HepG2 (cell line): ENCODE measurements around the gene LENG1. TPM values are rescaled to one million over a fixed set of nuclear protein-coding genes. Genes with fewer than 3 reads are reported as not detected.

Experiments used
- ASH2L ChIP-seq: fragments of 300-600, 200-600 bp; sonication (generic); IDR thresholded peaks from 2 replicates; pipeline ENCODE4 v1.7.0; 2017; ENCODE audit warnings: low read depth, mild to moderate bottlenecking, moderate library complexity, mixed read lengths, low read length; ENCODE audit not compliant: insufficient read length
- FOXA3 ChIP-seq: IDR thresholded peaks from 2 replicates; pipeline ENCODE4 v1.6.1; 2016; ENCODE audit warnings: missing genetic modification reagents, missing compliant biosample characterization
- GTF3A ChIP-seq: sonication (generic); formaldehyde crosslinking; conservative IDR thresholded peaks from 2 replicates; pipeline ENCODE4 v1.4.0; 2020; ENCODE audit warnings: mild to moderate bottlenecking, missing genetic modification reagents
- HNF4A ChIP-seq: sonication (generic); formaldehyde crosslinking; IDR thresholded peaks from 2 replicates; pipeline ENCODE4 v1.4.0; 2020; ENCODE audit warnings: missing genetic modification reagents
- HNRNPL ChIP-seq: fragments of 200-400 bp; formaldehyde crosslinking; IDR thresholded peaks from 2 replicates; pipeline ENCODE4 v1.6.1; 2017; ENCODE audit warnings: mild to moderate bottlenecking, low read depth, low read length
- KDM5A ChIP-seq: fragments of 200-600 bp; sonication (generic); IDR thresholded peaks from 2 replicates; pipeline ENCODE4 v1.7.0; 2018; ENCODE audit warnings: antibody characterized with exemption, mild to moderate bottlenecking, low read length, borderline replicate concordance
- PHB2 ChIP-seq: fragments of 450-650 bp; IDR thresholded peaks from 2 replicates; pipeline ENCODE4 v1.6.1; 2018; ENCODE audit not compliant: partially characterized antibody
- POLR2A ChIP-seq, 2 experiments: IDR thresholded peaks; 2 replicates each; pipeline ENCODE4 v1.6.1; 2011; ENCODE audit warnings: low read depth in 2 of 2, low read length in 2 of 2, mild to moderate bottlenecking in 1 of 2, moderate library complexity in 1 of 2; ENCODE audit not compliant: insufficient read depth in 1 of 2
- RCOR2 ChIP-seq: IDR thresholded peaks from 2 replicates; pipeline ENCODE4 v1.6.1; 2016; ENCODE audit warnings: missing biosample characterization, missing genetic modification reagents
- SMAD1 ChIP-seq: sonication (generic); formaldehyde crosslinking; IDR thresholded peaks from 2 replicates; pipeline ENCODE4 v1.4.0; 2020; ENCODE audit warnings: missing genetic modification reagents, low read depth, mild to moderate bottlenecking, borderline replicate concordance
- SMARCE1 ChIP-seq: fragments of 450-650 bp; IDR thresholded peaks from 2 replicates; pipeline ENCODE4 v1.6.1; 2017; ENCODE audit warnings: borderline replicate concordance
- SP1 ChIP-seq, 2 experiments: fragments of 450-650 bp in 1 of 2; sonication (generic) in 1 of 2; formaldehyde crosslinking in 1 of 2; IDR thresholded peaks; 2 replicates each; pipeline versions ENCODE4 v1.4.0 to v1.6.1; 2016 to 2020; ENCODE audit warnings: missing genetic modification reagents in 1 of 2
- TCF7L2 ChIP-seq: IDR thresholded peaks from 2 replicates; pipeline ENCODE4 v1.6.1; 2011; ENCODE audit warnings: mild to moderate bottlenecking, low read depth, low read length, moderate library complexity
- THAP11 ChIP-seq: IDR thresholded peaks from 2 replicates; pipeline ENCODE4 v1.6.1; 2016; ENCODE audit warnings: missing biosample characterization, missing genetic modification reagents
- ZBTB7B ChIP-seq: sonication (generic); formaldehyde crosslinking; IDR thresholded peaks from 2 replicates; pipeline ENCODE4 v1.4.0; 2020; ENCODE audit warnings: missing genetic modification reagents
- ZNF20 ChIP-seq: sonication (generic); formaldehyde crosslinking; IDR thresholded peaks from 2 replicates; pipeline ENCODE4 v1.4.0; 2020; ENCODE audit warnings: mild to moderate bottlenecking, moderate library complexity, missing genetic modification reagents
- ZNF263 ChIP-seq: sonication (generic); formaldehyde crosslinking; IDR thresholded peaks from 2 replicates; pipeline ENCODE4 v1.4.0; 2020; ENCODE audit warnings: missing genetic modification reagents
- ZNF326 ChIP-seq: sonication (generic); formaldehyde crosslinking; IDR thresholded peaks from 2 replicates; pipeline ENCODE4 v1.4.0; 2020; ENCODE audit warnings: missing genetic modification reagents, borderline replicate concordance
- ZNF746 ChIP-seq: sonication (generic); formaldehyde crosslinking; IDR thresholded peaks from 2 replicates; pipeline ENCODE4 v1.8.0; 2022; ENCODE audit warnings: mild to moderate bottlenecking, missing genetic modification reagents
- polyA plus RNA-seq, 8 experiments: library from polyadenylated mRNA; depleted of rRNA in 3 of 8; stranded (reverse) in 7 of 8; unstranded in 1 of 8; fragments of >200 nt; fragmentation: Illumina TruSeq in 4 of 8; extraction: Trizol in 4 of 8; gene quantifications; 2 replicates each; pipeline versions ENCODE4 v1.2.1 to v1.2.3, GENCODE V29; 2011 to 2016; ENCODE audit warnings: low read depth in 4 of 8, missing spikeins in 1 of 8, mixed read lengths in 1 of 8; ENCODE audit not compliant: insufficient read depth in 1 of 8
- total RNA-seq, 5 experiments: library from RNA; depleted of rRNA; stranded (reverse); fragments of >200 nt; fragmentation: Illumina TruSeq; extraction: Trizol; gene quantifications; 2 replicates each; pipeline ENCODE4 v1.2.3, GENCODE V29; 2016; ENCODE audit warnings: low read depth in 1 of 5
- TF ChIP-seq, protein P1 (sequence below): sonication (generic); formaldehyde crosslinking; IDR thresholded peaks from 2 replicates; pipeline ENCODE4 v1.4.0; 2020; ENCODE audit warnings: mild to moderate bottlenecking, missing genetic modification reagents
- TF ChIP-seq, protein P2 (sequence below): sonication (generic); formaldehyde crosslinking; IDR thresholded peaks from 2 replicates; pipeline ENCODE4 v1.5.1; 2020; ENCODE audit warnings: mild to moderate bottlenecking, missing genetic modification reagents, moderate library complexity
- TF ChIP-seq, protein P3 (sequence below): sonication (generic); formaldehyde crosslinking; IDR thresholded peaks from 2 replicates; pipeline ENCODE4 v1.4.0; 2020; ENCODE audit warnings: missing genetic modification reagents, mild to moderate bottlenecking, borderline replicate concordance
- TF ChIP-seq, protein P4 (sequence below): sonication (generic); formaldehyde crosslinking; IDR thresholded peaks from 2 replicates; pipeline ENCODE4 v1.4.0; 2020; ENCODE audit warnings: missing genetic modification reagents, borderline replicate concordance

Gene LENG1
- total and polyA plus RNA-seq, 2 of the 13 experiments (the other 11 are each of a cell fraction or from before 2014, with no cell fraction given), result 1.8 to 3.8 TPM

DNA sequence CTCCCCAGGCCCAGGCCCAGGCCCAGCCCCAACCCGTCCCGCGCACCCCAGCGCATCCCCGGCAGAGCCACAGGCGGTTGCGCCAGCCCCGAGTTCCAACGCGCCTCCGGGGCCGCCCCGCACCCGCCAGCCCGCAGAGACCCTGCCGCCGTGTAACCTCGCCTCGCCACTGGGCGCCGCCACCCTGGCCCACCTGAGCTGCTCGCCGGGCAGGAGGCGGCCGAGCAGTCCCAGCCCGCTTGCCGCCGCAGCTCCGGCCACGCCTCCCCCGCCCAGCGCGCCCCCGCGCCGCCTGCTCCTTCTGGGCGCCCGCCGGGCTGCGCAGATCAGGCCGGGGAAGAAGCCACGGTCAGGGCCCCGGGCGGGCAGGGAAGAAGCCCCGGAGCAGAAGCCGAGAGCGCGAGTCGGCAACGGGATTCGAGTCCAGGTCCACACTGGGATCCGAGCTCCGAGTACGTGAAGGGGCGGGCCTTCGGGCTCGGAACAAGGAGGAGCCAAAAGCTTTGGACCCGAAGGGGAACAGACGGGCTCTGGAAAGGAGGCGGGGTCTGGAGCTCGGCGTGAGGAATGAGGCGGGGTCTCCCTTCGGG lies 29.7 kb upstream of the LENG1 start, which contains the start of gene MBOAT7 (continued):
- TF ChIP-seq, protein P1, sequence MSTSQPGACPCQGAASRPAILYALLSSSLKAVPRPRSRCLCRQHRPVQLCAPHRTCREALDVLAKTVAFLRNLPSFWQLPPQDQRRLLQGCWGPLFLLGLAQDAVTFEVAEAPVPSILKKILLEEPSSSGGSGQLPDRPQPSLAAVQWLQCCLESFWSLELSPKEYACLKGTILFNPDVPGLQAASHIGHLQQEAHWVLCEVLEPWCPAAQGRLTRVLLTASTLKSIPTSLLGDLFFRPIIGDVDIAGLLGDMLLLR (CRISPR knock-in tag), result 0 out of 2 replicates have a peak, but pooled peaks have one; percentile 34
- TF ChIP-seq KDM5A (peak; percentile 64; the same call in 1 of the 2 replicates), HNF4A (CRISPR knock-in tag) (no peak), HNRNPL (no peak), ZNF326 (no peak), POLR2A (IDR thresholded peaks at IDR 0.05; ENCODE audit: insufficient read depth in 1 of 2, low read depth in 2 of 2, low read length in 2 of 2) (peak; percentile 74 to 90), SMARCE1 (no peak), RCOR2 (CRISPR knock-in tag) (no peak), FOXA3 (0 out of 2 replicates have a peak, but pooled peaks have one; percentile 29), PHB2 (no peak), SP1 (IDR thresholded peaks at IDR 0.05) (no peak), SP1 (CRISPR knock-in tag; IDR thresholded peaks at IDR 0.05) (peak; percentile 51), TCF7L2 (no peak), ZBTB7B (CRISPR knock-in tag) (no peak), THAP11 (CRISPR knock-in tag) (0 out of 2 replicates have a peak, but pooled peaks have one; percentile 12), SMAD1 (CRISPR knock-in tag) (peak; percentile 69; the same call in 1 of the 2 replicates), ASH2L (peak; percentile 48), ZNF746 (no peak), ZNF20 (CRISPR knock-in tag) (no peak), GTF3A (CRISPR knock-in tag) (peak; percentile 86; the same call in 1 of the 2 replicates), ZNF263 (CRISPR knock-in tag) (0 out of 2 replicates have a peak, but pooled peaks have one; percentile 22)
- TF ChIP-seq, protein P2, sequence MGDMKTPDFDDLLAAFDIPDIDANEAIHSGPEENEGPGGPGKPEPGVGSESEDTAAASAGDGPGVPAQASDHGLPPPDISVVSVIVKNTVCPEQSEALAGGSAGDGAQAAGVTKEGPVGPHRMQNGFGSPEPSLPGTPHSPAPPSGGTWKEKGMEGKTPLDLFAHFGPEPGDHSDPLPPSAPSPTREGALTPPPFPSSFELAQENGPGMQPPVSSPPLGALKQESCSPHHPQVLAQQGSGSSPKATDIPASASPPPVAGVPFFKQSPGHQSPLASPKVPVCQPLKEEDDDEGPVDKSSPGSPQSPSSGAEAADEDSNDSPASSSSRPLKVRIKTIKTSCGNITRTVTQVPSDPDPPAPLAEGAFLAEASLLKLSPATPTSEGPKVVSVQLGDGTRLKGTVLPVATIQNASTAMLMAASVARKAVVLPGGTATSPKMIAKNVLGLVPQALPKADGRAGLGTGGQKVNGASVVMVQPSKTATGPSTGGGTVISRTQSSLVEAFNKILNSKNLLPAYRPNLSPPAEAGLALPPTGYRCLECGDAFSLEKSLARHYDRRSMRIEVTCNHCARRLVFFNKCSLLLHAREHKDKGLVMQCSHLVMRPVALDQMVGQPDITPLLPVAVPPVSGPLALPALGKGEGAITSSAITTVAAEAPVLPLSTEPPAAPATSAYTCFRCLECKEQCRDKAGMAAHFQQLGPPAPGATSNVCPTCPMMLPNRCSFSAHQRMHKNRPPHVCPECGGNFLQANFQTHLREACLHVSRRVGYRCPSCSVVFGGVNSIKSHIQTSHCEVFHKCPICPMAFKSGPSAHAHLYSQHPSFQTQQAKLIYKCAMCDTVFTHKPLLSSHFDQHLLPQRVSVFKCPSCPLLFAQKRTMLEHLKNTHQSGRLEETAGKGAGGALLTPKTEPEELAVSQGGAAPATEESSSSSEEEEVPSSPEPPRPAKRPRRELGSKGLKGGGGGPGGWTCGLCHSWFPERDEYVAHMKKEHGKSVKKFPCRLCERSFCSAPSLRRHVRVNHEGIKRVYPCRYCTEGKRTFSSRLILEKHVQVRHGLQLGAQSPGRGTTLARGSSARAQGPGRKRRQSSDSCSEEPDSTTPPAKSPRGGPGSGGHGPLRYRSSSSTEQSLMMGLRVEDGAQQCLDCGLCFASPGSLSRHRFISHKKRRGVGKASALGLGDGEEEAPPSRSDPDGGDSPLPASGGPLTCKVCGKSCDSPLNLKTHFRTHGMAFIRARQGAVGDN (CRISPR knock-in tag), result peak; percentile 59
- TF ChIP-seq, protein P3, sequence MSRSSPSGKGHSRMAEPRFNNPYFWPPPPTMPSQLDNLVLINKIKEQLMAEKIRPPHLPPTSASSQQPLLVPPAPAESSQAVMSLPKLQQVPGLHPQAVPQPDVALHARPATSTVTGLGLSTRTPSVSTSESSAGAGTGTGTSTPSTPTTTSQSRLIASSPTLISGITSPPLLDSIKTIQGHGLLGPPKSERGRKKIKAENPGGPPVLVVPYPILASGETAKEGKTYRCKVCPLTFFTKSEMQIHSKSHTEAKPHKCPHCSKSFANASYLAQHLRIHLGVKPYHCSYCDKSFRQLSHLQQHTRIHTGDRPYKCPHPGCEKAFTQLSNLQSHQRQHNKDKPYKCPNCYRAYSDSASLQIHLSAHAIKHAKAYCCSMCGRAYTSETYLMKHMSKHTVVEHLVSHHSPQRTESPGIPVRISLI, result no peak
- TF ChIP-seq, protein P4, sequence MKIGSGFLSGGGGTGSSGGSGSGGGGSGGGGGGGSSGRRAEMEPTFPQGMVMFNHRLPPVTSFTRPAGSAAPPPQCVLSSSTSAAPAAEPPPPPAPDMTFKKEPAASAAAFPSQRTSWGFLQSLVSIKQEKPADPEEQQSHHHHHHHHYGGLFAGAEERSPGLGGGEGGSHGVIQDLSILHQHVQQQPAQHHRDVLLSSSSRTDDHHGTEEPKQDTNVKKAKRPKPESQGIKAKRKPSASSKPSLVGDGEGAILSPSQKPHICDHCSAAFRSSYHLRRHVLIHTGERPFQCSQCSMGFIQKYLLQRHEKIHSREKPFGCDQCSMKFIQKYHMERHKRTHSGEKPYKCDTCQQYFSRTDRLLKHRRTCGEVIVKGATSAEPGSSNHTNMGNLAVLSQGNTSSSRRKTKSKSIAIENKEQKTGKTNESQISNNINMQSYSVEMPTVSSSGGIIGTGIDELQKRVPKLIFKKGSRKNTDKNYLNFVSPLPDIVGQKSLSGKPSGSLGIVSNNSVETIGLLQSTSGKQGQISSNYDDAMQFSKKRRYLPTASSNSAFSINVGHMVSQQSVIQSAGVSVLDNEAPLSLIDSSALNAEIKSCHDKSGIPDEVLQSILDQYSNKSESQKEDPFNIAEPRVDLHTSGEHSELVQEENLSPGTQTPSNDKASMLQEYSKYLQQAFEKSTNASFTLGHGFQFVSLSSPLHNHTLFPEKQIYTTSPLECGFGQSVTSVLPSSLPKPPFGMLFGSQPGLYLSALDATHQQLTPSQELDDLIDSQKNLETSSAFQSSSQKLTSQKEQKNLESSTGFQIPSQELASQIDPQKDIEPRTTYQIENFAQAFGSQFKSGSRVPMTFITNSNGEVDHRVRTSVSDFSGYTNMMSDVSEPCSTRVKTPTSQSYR (CRISPR knock-in tag), result no peak
